OCI-LY3 (cell line): ENCODE results near the gene EDRF1.

Experiments used
- CTCF ChIP-seq: fragments of 200-600, 300-600 bp; sonication (generic); IDR thresholded peaks from 2 replicates; pipeline ENCODE4 v1.5.1; 2014; ENCODE audit warnings: antibody characterized with exemption, low read length, low read depth
- EZH2phosphoT487 ChIP-seq: fragments of 200-600 bp; shearing (Covaris generic); IDR thresholded peaks from 2 replicates; pipeline ENCODE4 v1.6.1; 2018; ENCODE audit warnings: antibody characterized with exemption, mixed run types, low read depth

- no peak for TF ChIP-seq CTCF
- TF ChIP-seq EZH2phosphoT487 = no peak
Observed at GRCh38 chr10:125792342-125793300, 73.1 kb downstream of the EDRF1 start.
